Sigmoid colon (tissue), 4 donors: Measurements from ENCODE around the gene HCN2.

Experiments
- POLR2AphosphoS5 ChIP-seq, 4 donors: sonication (generic); formaldehyde crosslinking; IDR thresholded peaks; one replicate each; pipeline ENCODE4 v1.6.1; 2017; ENCODE audit warnings: antibody characterized with exemption in 4 of 4
- TF ChIP-seq, protein P1 (sequence below), 4 experiments: fragments of 450-650 bp in 3 of 4; fragments of 200-600 bp in 1 of 4; IDR thresholded peaks; one replicate each; pipeline ENCODE4 v1.5.1; 2016 to 2019; ENCODE audit warnings: antibody characterized with exemption in 4 of 4, mild to moderate bottlenecking in 3 of 4, moderate library complexity in 2 of 4

- TF ChIP-seq, protein P1, sequence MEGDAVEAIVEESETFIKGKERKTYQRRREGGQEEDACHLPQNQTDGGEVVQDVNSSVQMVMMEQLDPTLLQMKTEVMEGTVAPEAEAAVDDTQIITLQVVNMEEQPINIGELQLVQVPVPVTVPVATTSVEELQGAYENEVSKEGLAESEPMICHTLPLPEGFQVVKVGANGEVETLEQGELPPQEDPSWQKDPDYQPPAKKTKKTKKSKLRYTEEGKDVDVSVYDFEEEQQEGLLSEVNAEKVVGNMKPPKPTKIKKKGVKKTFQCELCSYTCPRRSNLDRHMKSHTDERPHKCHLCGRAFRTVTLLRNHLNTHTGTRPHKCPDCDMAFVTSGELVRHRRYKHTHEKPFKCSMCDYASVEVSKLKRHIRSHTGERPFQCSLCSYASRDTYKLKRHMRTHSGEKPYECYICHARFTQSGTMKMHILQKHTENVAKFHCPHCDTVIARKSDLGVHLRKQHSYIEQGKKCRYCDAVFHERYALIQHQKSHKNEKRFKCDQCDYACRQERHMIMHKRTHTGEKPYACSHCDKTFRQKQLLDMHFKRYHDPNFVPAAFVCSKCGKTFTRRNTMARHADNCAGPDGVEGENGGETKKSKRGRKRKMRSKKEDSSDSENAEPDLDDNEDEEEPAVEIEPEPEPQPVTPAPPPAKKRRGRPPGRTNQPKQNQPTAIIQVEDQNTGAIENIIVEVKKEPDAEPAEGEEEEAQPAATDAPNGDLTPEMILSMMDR (IDR thresholded peaks at IDR 0.05): no peak
- TF ChIP-seq POLR2AphosphoS5 (IDR thresholded peaks at IDR 0.05): no peak
These were observed 21.3 kb downstream of the HCN2 start for GRCh38 chr19:610801-611480.
